ENCODE measurements around the gene VSIR. TPM values are rescaled to one million over a fixed set of nuclear protein-coding genes. Genes with fewer than 3 reads are reported as not detected.

VSIR gene
- total and polyA plus RNA-seq, 9 of the 15 experiments (the other 6 are each of a cell fraction or from before 2014, with no cell fraction given) = 0.14 to 20.5 (median 9.3) TPM

DNA sequence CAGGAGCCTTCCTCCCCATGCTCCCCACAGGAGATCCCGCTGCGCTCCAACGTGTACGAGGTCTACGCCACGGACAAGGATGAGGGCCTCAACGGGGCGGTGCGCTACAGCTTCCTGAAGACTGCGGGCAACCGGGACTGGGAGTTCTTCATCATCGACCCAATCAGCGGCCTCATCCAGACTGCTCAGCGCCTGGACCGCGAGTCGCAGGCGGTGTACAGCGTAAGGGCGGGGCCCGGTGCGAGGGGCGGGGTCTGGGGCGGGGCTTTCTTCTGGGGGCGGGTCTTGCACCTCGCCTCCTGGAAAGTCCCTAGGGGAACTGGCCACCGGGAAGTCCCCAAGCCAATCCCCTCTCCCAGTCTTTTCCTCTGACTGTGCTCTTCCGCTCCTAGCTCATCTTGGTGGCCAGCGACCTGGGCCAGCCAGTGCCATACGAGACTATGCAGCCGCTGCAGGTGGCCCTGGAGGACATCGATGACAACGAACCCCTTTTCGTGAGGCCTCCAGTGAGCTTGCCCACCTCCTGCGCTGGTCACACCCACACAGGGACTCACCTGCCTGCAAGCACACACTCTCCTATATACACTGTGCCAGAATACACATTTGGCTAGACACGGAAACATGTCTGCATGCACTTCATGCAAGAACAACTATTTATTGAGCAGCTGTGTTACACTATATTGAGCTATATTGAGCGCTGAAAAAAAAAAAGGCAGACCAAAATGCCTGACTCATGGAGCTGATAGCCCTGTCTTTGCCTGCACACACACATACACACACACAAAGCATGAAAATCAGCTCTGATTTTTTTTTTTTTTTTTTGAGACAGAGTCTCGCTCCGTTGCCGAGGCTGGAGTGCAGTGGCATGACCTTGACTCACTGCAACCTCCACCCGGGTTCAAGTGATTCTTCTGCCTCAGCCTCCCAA, 32.7 kb upstream of the VSIR start (continued):
- TF ChIP-seq, protein P1, sequence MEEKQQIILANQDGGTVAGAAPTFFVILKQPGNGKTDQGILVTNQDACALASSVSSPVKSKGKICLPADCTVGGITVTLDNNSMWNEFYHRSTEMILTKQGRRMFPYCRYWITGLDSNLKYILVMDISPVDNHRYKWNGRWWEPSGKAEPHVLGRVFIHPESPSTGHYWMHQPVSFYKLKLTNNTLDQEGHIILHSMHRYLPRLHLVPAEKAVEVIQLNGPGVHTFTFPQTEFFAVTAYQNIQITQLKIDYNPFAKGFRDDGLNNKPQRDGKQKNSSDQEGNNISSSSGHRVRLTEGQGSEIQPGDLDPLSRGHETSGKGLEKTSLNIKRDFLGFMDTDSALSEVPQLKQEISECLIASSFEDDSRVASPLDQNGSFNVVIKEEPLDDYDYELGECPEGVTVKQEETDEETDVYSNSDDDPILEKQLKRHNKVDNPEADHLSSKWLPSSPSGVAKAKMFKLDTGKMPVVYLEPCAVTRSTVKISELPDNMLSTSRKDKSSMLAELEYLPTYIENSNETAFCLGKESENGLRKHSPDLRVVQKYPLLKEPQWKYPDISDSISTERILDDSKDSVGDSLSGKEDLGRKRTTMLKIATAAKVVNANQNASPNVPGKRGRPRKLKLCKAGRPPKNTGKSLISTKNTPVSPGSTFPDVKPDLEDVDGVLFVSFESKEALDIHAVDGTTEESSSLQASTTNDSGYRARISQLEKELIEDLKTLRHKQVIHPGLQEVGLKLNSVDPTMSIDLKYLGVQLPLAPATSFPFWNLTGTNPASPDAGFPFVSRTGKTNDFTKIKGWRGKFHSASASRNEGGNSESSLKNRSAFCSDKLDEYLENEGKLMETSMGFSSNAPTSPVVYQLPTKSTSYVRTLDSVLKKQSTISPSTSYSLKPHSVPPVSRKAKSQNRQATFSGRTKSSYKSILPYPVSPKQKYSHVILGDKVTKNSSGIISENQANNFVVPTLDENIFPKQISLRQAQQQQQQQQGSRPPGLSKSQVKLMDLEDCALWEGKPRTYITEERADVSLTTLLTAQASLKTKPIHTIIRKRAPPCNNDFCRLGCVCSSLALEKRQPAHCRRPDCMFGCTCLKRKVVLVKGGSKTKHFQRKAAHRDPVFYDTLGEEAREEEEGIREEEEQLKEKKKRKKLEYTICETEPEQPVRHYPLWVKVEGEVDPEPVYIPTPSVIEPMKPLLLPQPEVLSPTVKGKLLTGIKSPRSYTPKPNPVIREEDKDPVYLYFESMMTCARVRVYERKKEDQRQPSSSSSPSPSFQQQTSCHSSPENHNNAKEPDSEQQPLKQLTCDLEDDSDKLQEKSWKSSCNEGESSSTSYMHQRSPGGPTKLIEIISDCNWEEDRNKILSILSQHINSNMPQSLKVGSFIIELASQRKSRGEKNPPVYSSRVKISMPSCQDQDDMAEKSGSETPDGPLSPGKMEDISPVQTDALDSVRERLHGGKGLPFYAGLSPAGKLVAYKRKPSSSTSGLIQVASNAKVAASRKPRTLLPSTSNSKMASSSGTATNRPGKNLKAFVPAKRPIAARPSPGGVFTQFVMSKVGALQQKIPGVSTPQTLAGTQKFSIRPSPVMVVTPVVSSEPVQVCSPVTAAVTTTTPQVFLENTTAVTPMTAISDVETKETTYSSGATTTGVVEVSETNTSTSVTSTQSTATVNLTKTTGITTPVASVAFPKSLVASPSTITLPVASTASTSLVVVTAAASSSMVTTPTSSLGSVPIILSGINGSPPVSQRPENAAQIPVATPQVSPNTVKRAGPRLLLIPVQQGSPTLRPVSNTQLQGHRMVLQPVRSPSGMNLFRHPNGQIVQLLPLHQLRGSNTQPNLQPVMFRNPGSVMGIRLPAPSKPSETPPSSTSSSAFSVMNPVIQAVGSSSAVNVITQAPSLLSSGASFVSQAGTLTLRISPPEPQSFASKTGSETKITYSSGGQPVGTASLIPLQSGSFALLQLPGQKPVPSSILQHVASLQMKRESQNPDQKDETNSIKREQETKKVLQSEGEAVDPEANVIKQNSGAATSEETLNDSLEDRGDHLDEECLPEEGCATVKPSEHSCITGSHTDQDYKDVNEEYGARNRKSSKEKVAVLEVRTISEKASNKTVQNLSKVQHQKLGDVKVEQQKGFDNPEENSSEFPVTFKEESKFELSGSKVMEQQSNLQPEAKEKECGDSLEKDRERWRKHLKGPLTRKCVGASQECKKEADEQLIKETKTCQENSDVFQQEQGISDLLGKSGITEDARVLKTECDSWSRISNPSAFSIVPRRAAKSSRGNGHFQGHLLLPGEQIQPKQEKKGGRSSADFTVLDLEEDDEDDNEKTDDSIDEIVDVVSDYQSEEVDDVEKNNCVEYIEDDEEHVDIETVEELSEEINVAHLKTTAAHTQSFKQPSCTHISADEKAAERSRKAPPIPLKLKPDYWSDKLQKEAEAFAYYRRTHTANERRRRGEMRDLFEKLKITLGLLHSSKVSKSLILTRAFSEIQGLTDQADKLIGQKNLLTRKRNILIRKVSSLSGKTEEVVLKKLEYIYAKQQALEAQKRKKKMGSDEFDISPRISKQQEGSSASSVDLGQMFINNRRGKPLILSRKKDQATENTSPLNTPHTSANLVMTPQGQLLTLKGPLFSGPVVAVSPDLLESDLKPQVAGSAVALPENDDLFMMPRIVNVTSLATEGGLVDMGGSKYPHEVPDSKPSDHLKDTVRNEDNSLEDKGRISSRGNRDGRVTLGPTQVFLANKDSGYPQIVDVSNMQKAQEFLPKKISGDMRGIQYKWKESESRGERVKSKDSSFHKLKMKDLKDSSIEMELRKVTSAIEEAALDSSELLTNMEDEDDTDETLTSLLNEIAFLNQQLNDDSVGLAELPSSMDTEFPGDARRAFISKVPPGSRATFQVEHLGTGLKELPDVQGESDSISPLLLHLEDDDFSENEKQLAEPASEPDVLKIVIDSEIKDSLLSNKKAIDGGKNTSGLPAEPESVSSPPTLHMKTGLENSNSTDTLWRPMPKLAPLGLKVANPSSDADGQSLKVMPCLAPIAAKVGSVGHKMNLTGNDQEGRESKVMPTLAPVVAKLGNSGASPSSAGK (IDR thresholded peaks at IDR 0.05) = peak; percentile 52
- 0 out of 2 replicates have a peak, but pooled peaks have one; percentile 3 for TF ChIP-seq CREM (IDR thresholded peaks at IDR 0.05; ENCODE audit: low read depth)
- peak; percentile 44; the same call in 1 of the 2 replicates for TF ChIP-seq MAFK (IDR thresholded peaks at IDR 0.05; ENCODE audit: low read length)
- TF ChIP-seq KLF6 (CRISPR knock-in tag; IDR thresholded peaks at IDR 0.05; ENCODE audit: borderline replicate concordance) = no peak
- TF ChIP-seq MXI1 (IDR thresholded peaks at IDR 0.05; ENCODE audit: low read depth, low read length) = no peak
- TF ChIP-seq TRIM28 (IDR thresholded peaks at IDR 0.05) = peak; percentile 29; the same call in 1 of the 2 replicates
- peak; percentile 19 for TF ChIP-seq NEUROD1 (IDR thresholded peaks at IDR 0.05; ENCODE audit: borderline replicate concordance, low read depth, low read length, partially characterized antibody)
- TF ChIP-seq ARID1B (IDR thresholded peaks at IDR 0.05) = peak; percentile 5; the same call in 1 of the 2 replicates
- TF ChIP-seq RBFOX2 (IDR thresholded peaks at IDR 0.05; ENCODE audit: low read depth, low read length) = peak; percentile 45
- TF ChIP-seq, protein P2, sequence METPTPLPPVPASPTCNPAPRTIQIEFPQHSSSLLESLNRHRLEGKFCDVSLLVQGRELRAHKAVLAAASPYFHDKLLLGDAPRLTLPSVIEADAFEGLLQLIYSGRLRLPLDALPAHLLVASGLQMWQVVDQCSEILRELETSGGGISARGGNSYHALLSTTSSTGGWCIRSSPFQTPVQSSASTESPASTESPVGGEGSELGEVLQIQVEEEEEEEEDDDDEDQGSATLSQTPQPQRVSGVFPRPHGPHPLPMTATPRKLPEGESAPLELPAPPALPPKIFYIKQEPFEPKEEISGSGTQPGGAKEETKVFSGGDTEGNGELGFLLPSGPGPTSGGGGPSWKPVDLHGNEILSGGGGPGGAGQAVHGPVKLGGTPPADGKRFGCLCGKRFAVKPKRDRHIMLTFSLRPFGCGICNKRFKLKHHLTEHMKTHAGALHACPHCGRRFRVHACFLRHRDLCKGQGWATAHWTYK (CRISPR knock-in tag; IDR thresholded peaks at IDR 0.05) = peak; percentile 20; the same call in 1 of the 2 replicates
- TF ChIP-seq, protein P3, sequence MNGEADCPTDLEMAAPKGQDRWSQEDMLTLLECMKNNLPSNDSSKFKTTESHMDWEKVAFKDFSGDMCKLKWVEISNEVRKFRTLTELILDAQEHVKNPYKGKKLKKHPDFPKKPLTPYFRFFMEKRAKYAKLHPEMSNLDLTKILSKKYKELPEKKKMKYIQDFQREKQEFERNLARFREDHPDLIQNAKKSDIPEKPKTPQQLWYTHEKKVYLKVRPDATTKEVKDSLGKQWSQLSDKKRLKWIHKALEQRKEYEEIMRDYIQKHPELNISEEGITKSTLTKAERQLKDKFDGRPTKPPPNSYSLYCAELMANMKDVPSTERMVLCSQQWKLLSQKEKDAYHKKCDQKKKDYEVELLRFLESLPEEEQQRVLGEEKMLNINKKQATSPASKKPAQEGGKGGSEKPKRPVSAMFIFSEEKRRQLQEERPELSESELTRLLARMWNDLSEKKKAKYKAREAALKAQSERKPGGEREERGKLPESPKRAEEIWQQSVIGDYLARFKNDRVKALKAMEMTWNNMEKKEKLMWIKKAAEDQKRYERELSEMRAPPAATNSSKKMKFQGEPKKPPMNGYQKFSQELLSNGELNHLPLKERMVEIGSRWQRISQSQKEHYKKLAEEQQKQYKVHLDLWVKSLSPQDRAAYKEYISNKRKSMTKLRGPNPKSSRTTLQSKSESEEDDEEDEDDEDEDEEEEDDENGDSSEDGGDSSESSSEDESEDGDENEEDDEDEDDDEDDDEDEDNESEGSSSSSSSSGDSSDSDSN (IDR thresholded peaks at IDR 0.05; ENCODE audit: borderline replicate concordance in 1 of 2, low read depth in 2 of 2, low read length in 2 of 2) = no peak
